NCI-H128 (cell line): ENCODE data around the gene TMEM95.
"Not testable (repeated sequence)": the region's sequence is repeated elsewhere in the genome, so short reads cannot be mapped to it uniquely, and the experiment has no call there.

Experiments
- DNase-seq: peaks from one replicate; lab custom pipeline; 2025; ENCODE audit not compliant: unreplicated experiment; lab: John Stamatoyannopoulos, UW

TMEM95 gene

GRCh38 chr17:7323731-7324437 lies 31.1 kb upstream of the TMEM95 start:
- no peak for DNase-seq

GRCh38 chr17:7324438-7324779 lies 30.5 kb upstream of the TMEM95 start:
- no peak for DNase-seq

- no peak for DNase-seq
Observed at GRCh38 chr17:7325031-7325528, 29.9 kb upstream of the TMEM95 start.

GRCh38 chr17:7326186-7326585 lies 28.8 kb upstream of the TMEM95 start:
- DNase-seq = no peak

GRCh38 chr17:7327056-7327455 lies 27.9 kb upstream of the TMEM95 start:
- DNase-seq = no peak

GRCh38 chr17:7327501-7327900 lies 27.5 kb upstream of the TMEM95 start:
- DNase-seq = no peak

- DNase-seq = no peak
Observed at GRCh38 chr17:7328009-7328408, 26.9 kb upstream of the TMEM95 start.

- no peak for DNase-seq
Observed at GRCh38 chr17:7328840-7329373, 26.0 kb upstream of the TMEM95 start, which contains the start of gene NEURL4. Gene NEURL4, minus strand, starts transcription at chr17:7329335. Its CDS starts 23 bp downstream, at chr17:7329312.

- DNase-seq = peak; percentile 94
Observed at GRCh38 chr17:7329374-7329996, 25.5 kb upstream of the TMEM95 start.

GRCh38 chr17:7329997-7330637 lies 24.8 kb upstream of the TMEM95 start:
- DNase-seq = no peak

GRCh38 chr17:7330638-7331015 lies 24.3 kb upstream of the TMEM95 start:
- DNase-seq = no peak

- DNase-seq = no peak
Observed at GRCh38 chr17:7332111-7332510, 22.8 kb upstream of the TMEM95 start.

GRCh38 chr17:7332600-7333069 lies 22.3 kb upstream of the TMEM95 start:
- not testable (repeated sequence) for DNase-seq

GRCh38 chr17:7334938-7335538 lies 19.9 kb upstream of the TMEM95 start:
- DNase-seq = no peak

- not testable (repeated sequence) for DNase-seq
Observed at GRCh38 chr17:7335765-7336164, 19.2 kb upstream of the TMEM95 start.

GRCh38 chr17:7336240-7337175 lies 18.4 kb upstream of the TMEM95 start, which contains the start of gene ACAP1:
Gene ACAP1, plus strand, starts transcription at chr17:7336529. Its CDS starts 206 bp downstream, at chr17:7336735.
- DNase-seq = no peak

- not testable (repeated sequence) for DNase-seq
Observed at GRCh38 chr17:7337600-7337999, 17.4 kb upstream of the TMEM95 start.

GRCh38 chr17:7340179-7340578 lies 14.8 kb upstream of the TMEM95 start:
- DNase-seq = no peak

- no peak for DNase-seq
Observed at GRCh38 chr17:7341842-7342241, 13.1 kb upstream of the TMEM95 start.

GRCh38 chr17:7343250-7343649 lies 11.7 kb upstream of the TMEM95 start:
- DNase-seq = no peak
